ENCODE results near the gene CDYL2. TPM values are rescaled to one million over a fixed set of nuclear protein-coding genes. Genes with fewer than 3 reads are reported as not detected.
"Not testable (repeated sequence)": the region's sequence is repeated elsewhere in the genome, so short reads cannot be mapped to it uniquely, and the experiment has no call there.

Gene CDYL2
- total RNA-seq: 34.3 TPM

GRCh38 chr16:80804526-80805383 is at the start of gene CDYL2:
Gene CDYL2 (minus strand): TSS chr16:80804598. CDS start chr16:80804173, 425 bp downstream.
- no peak for DNase-seq (ENCODE audit: low spot score)

- no peak for DNase-seq (ENCODE audit: low spot score)
These were observed 48.0 kb upstream of the CDYL2 start for GRCh38 chr16:80852261-80852872.

GRCh38 chr16:80851831-80852230 is 47.4 kb upstream of the CDYL2 start:
- DNase-seq (ENCODE audit: low spot score): no peak

- no peak for DNase-seq (ENCODE audit: low spot score)
These were observed 46.4 kb upstream of the CDYL2 start for GRCh38 chr16:80850757-80851156.

GRCh38 chr16:80848862-80849261 is 44.5 kb upstream of the CDYL2 start:
- DNase-seq (ENCODE audit: low spot score): no peak

- no peak for DNase-seq (ENCODE audit: low spot score)
These were observed 42.3 kb upstream of the CDYL2 start for GRCh38 chr16:80846680-80847079.

- DNase-seq (ENCODE audit: low spot score): no peak
These were observed 41.9 kb upstream of the CDYL2 start for GRCh38 chr16:80846275-80846674.

- no peak for DNase-seq (ENCODE audit: low spot score)
These were observed 40.0 kb upstream of the CDYL2 start for GRCh38 chr16:80844395-80844794.

- DNase-seq (ENCODE audit: low spot score): no peak
These were observed 36.8 kb upstream of the CDYL2 start for GRCh38 chr16:80841231-80841630.

GRCh38 chr16:80837533-80838147 is 33.2 kb upstream of the CDYL2 start:
- no peak for DNase-seq (ENCODE audit: low spot score)

GRCh38 chr16:80836846-80837245 is 32.4 kb upstream of the CDYL2 start:
- DNase-seq (ENCODE audit: low spot score): no peak

- DNase-seq (ENCODE audit: low spot score): no peak
These were observed 31.8 kb upstream of the CDYL2 start for GRCh38 chr16:80836202-80836601.

- DNase-seq (ENCODE audit: low spot score): no peak
These were observed 26.6 kb upstream of the CDYL2 start for GRCh38 chr16:80831039-80831438.

- DNase-seq (ENCODE audit: low spot score): no peak
These were observed 24.1 kb upstream of the CDYL2 start for GRCh38 chr16:80828495-80828894.

GRCh38 chr16:80827007-80827406 is 22.6 kb upstream of the CDYL2 start:
- DNase-seq (ENCODE audit: low spot score): no peak

- DNase-seq (ENCODE audit: low spot score): no peak
These were observed 21.0 kb upstream of the CDYL2 start for GRCh38 chr16:80825365-80825758.

GRCh38 chr16:80824623-80825364 is 20.4 kb upstream of the CDYL2 start:
- DNase-seq (ENCODE audit: low spot score): no peak

- DNase-seq (ENCODE audit: low spot score): no peak
These were observed 15.6 kb upstream of the CDYL2 start for GRCh38 chr16:80819988-80820387.

GRCh38 chr16:80816356-80816755 is 12.0 kb upstream of the CDYL2 start:
- no peak for DNase-seq (ENCODE audit: low spot score)

- not testable (repeated sequence) for DNase-seq (ENCODE audit: low spot score)
These were observed 10.9 kb upstream of the CDYL2 start for GRCh38 chr16:80815278-80815677.

- no peak for DNase-seq (ENCODE audit: low spot score)
These were observed 8.2 kb upstream of the CDYL2 start for GRCh38 chr16:80812593-80812992.

GRCh38 chr16:80809366-80809765 is 5.0 kb upstream of the CDYL2 start:
- DNase-seq (ENCODE audit: low spot score): no peak
